ENCODE measurements around the gene KLRF1. TPM values are rescaled to one million over a fixed set of nuclear protein-coding genes. Genes with fewer than 3 reads are reported as not detected.
A peak's percentile ranks its signal among the peaks of the same experiment; 100 is the strongest.

KLRF1 gene
- total and polyA plus RNA-seq, 12 donors: 0.17 to 0.61 (median 0.42) TPM; not detected in 7

GRCh38 chr12:9867531-9867930 is 40.2 kb downstream of the KLRF1 start:
- H3K4me3 ChIP-seq: peak overlapping the region in 1 of 4 donors; percentile 58
- no peaks in the 10 kb centered on the region for H3K36me3 ChIP-seq (replicated peaks in 1 of 2)
- WGBS, 4 donors: 45 to 63% (median 55%) methylated on average over 4 of the region's 4 CpGs
- intact Hi-C loops (cut with DNase I): no loop called here
- H3K9me3 ChIP-seq (replicated peaks in 1 of 3): peaks cover 0 to 7% (median 0%) of the 10 kb centered on the region in 3 donors
- no peaks in the 10 kb centered on the region for H3K27me3 ChIP-seq
- peaks cover 0 to 4% of the 10 kb centered on the region in 2 donors for H3K4me1 ChIP-seq (replicated peaks in 1 of 2)
- DNase-seq: no peak
- peak overlapping the region in 1 of 5 donors; percentile 88 for H3K27ac ChIP-seq
- TF ChIP-seq CTCF (IDR thresholded peaks at IDR 0.05): no peak
- TF ChIP-seq POLR2A (IDR thresholded peaks at IDR 0.05): no peak

GRCh38 chr12:9868311-9868801 is 41.1 kb downstream of the KLRF1 start:
- H3K27me3 ChIP-seq: no peaks in the 10 kb centered on the region
- no peak for DNase-seq
- peaks cover 0 to 6% (median 0%) of the 10 kb centered on the region in 3 donors for H3K9me3 ChIP-seq (replicated peaks in 1 of 3)
- no peaks in the 10 kb centered on the region for H3K36me3 ChIP-seq (replicated peaks in 1 of 2)
- 58 to 68% (median 61%) methylated on average over 11 of the region's 11 CpGs for WGBS, 4 donors
- peak overlapping the region; percentile 32 to 88 (median 61) for H3K27ac ChIP-seq
- H3K4me1 ChIP-seq (replicated peaks in 1 of 2): peaks cover 0 to 4% of the 10 kb centered on the region in 2 donors
- TF ChIP-seq CTCF (IDR thresholded peaks at IDR 0.05): no peak
- no peak for TF ChIP-seq POLR2A (IDR thresholded peaks at IDR 0.05)
- peak overlapping the region in 3 of 4 donors; percentile 14 to 58 (median 22) for H3K4me3 ChIP-seq
- intact Hi-C loops (cut with DNase I): no loop called here

GRCh38 chr12:9868951-9869306 is 41.6 kb downstream of the KLRF1 start:
- no peak for TF ChIP-seq POLR2A (IDR thresholded peaks at IDR 0.05)
- no peak for TF ChIP-seq CTCF (IDR thresholded peaks at IDR 0.05)
- Histone ChIP-seq H3K27me3 (no peaks in the 10 kb centered on the region), H3K9me3 (replicated peaks in 1 of 3) (no peaks in the 10 kb centered on the region), H3K36me3 (replicated peaks in 1 of 2) (no peaks in the 10 kb centered on the region), H3K4me1 (replicated peaks in 1 of 2) (peaks cover 0 to 4% of the 10 kb centered on the region in 2 donors), H3K27ac (peak overlapping the region; percentile 32 to 88 (median 61)), H3K4me3 (peak overlapping the region in 2 of 4 donors; percentile 14 to 58)
- no peak for DNase-seq
- WGBS, 4 donors: 36 to 57% (median 39%) methylated on average over 4 of the region's 4 CpGs
- intact Hi-C loops (cut with DNase I): no loop called here

- Histone ChIP-seq H3K27ac (peak within 1 kb of the TSS; percentile 32 to 88 (median 82)), H3K27me3 (no peaks in the 10 kb centered on the region), H3K4me1 (replicated peaks in 1 of 2) (peaks cover 0 to 4% of the 10 kb centered on the region in 2 donors), H3K4me3 (peak within 1 kb of the TSS in 3 of 4 donors; percentile 14 to 58 (median 27)), H3K9me3 (replicated peaks in 1 of 3) (no peaks in the 10 kb centered on the region), H3K36me3 (replicated peaks in 1 of 2) (no peaks in the 10 kb centered on the region)
- no peak for TF ChIP-seq CTCF (IDR thresholded peaks at IDR 0.05)
- TF ChIP-seq POLR2A (IDR thresholded peaks at IDR 0.05): peak in 1 of 2 donors; percentile 52
- WGBS, 4 donors: 15 to 23% (median 18%) methylated on average over 11 of the region's 11 CpGs
- intact Hi-C loops (cut with DNase I): no loop called here
- DNase-seq: no peak
These were observed 42.3 kb downstream of the KLRF1 start, which contains the start of gene CLEC2B for GRCh38 chr12:9869307-9870161. CLEC2B (minus strand) TSS chr12:9869354.
